Left ventricle myocardium inferior (tissue), 1 donor: ENCODE results near the gene APMAP. TPM values are rescaled to one million over a fixed set of nuclear protein-coding genes. Genes with fewer than 3 reads are reported as not detected.

Experiments used
- DNase-seq: peaks from one replicate; pipeline ENCODE4 v3.0.0-alpha.2; 2020
- H3K27ac ChIP-seq: fragments of 200-600 bp; replicated peaks from 2 replicates; pipeline ENCODE4 v1.8.0; 2021
- H3K27me3 ChIP-seq: fragments of 200-600 bp; 2 replicates; pipeline ENCODE4 v1.8.0; 2021; ENCODE audit warnings: low read depth
- H3K36me3 ChIP-seq: fragments of 200-600 bp; 2 replicates; pipeline ENCODE4 v1.8.0; 2021
- H3K4me1 ChIP-seq: fragments of 200-600 bp; 2 replicates; pipeline ENCODE4 v1.8.0; 2021
- H3K4me3 ChIP-seq: fragments of 200-600 bp; 2 replicates; pipeline ENCODE4 v1.8.0; 2021; ENCODE audit warnings: mild to moderate bottlenecking, moderate library complexity
- H3K9me3 ChIP-seq: fragments of 200-600 bp; replicated peaks from 2 replicates; pipeline ENCODE4 v1.8.0; 2021
- intact Hi-C: fragments of 100-400 bp; cut with micrococcal nuclease; formaldehyde crosslinking; loops from one replicate; pipeline ENCODE4 v1.11.0; 2022
- total RNA-seq: library from RNA; stranded (reverse); fragmentation: NEBNext Ultra II Directional; extraction: Animal tissue kit (Norgen Biotek cat#: 25700); gene quantifications from one replicate; pipeline ENCODE4 v1.2.1, GENCODE V29; 2021
- TF ChIP-seq, protein P1 (sequence below): fragments of 200-600 bp; IDR thresholded peaks from 2 replicates; pipeline ENCODE4 v1.8.0; 2021; ENCODE audit warnings: antibody characterized with exemption, mild to moderate bottlenecking, borderline replicate concordance
- donor health status: DM: no; HTN: yes; CAD: no; lungs with severe emphysema.

The APMAP gene
- total RNA-seq, 1 donor from 2014 or later = 23.8 TPM

DNA sequence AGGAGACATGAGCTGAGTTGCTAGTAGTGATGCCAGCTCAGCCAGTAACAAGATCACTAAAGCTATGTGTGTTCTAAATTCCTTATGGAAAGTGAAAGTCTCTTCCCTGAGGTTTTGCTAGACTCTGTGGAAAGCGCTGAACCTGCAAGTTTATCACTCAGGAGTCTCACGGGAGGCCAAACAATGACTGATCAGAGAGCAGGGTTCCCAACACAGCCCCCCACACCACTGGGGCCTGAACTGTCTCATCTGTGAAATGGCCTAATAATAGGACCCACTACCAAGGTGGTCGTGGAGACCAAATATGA, 45.5 kb upstream of the APMAP start:
- TF ChIP-seq, protein P1, sequence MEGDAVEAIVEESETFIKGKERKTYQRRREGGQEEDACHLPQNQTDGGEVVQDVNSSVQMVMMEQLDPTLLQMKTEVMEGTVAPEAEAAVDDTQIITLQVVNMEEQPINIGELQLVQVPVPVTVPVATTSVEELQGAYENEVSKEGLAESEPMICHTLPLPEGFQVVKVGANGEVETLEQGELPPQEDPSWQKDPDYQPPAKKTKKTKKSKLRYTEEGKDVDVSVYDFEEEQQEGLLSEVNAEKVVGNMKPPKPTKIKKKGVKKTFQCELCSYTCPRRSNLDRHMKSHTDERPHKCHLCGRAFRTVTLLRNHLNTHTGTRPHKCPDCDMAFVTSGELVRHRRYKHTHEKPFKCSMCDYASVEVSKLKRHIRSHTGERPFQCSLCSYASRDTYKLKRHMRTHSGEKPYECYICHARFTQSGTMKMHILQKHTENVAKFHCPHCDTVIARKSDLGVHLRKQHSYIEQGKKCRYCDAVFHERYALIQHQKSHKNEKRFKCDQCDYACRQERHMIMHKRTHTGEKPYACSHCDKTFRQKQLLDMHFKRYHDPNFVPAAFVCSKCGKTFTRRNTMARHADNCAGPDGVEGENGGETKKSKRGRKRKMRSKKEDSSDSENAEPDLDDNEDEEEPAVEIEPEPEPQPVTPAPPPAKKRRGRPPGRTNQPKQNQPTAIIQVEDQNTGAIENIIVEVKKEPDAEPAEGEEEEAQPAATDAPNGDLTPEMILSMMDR = no peak
- H3K9me3 ChIP-seq = no peaks in the 10 kb centered on the region
- intact Hi-C loops = no loop called here
- peak overlapping the region; percentile 98 for H3K27ac ChIP-seq
- no peak for DNase-seq
- no peak overlapping the region for H3K4me3 ChIP-seq
- H3K36me3 ChIP-seq = no peaks in the 10 kb centered on the region
- H3K27me3 ChIP-seq = no peaks in the 10 kb centered on the region
- peaks cover 100% of the 10 kb centered on the region for H3K4me1 ChIP-seq

DNA sequence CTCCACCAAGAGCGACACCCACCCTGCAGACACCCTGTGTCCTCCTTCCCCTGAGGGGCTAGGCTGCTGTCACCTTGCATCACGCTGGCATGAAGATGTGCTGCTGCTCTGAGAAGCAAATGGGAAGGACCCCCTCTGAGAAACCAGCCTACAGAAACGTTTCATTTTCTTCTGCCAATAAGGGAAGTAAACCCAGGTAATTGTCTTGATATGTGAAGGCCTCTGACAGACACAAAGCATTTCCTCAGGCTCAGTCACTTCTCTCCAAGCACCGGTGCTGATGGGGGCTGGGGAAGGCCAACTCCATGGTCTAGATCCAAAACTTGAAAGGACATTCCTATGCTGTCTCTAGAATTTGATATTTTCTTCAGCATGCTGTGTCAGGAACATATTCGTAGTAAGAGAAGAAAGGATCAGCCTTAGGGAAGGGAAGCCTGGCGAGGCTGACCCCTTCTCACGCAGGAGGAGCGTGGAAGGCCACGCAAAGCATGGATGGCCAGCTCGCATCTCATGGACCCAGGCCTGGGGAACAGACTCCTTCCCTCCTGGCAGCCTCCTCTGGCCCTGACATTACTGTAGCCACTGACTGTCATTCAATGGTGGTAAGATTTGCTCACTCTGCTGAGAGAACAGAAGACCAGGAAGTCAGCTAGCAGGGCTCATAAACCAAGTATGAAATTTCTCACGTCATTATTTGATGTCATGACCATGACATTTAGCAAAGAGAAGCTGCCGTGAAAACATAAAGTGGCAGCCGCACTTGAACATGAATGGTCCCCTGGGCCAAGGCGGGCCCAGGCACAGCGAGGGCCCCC, 44.9 kb upstream of the APMAP start:
- intact Hi-C loops = no loop called here
- no peaks in the 10 kb centered on the region for H3K27me3 ChIP-seq
- no peak for DNase-seq
- H3K4me1 ChIP-seq = peaks cover 100% of the 10 kb centered on the region
- no peaks in the 10 kb centered on the region for H3K9me3 ChIP-seq
- H3K36me3 ChIP-seq = no peaks in the 10 kb centered on the region
- no peak overlapping the region for H3K4me3 ChIP-seq
- TF ChIP-seq, protein P1 = no peak
- H3K27ac ChIP-seq = peak overlapping the region; percentile 98

DNA sequence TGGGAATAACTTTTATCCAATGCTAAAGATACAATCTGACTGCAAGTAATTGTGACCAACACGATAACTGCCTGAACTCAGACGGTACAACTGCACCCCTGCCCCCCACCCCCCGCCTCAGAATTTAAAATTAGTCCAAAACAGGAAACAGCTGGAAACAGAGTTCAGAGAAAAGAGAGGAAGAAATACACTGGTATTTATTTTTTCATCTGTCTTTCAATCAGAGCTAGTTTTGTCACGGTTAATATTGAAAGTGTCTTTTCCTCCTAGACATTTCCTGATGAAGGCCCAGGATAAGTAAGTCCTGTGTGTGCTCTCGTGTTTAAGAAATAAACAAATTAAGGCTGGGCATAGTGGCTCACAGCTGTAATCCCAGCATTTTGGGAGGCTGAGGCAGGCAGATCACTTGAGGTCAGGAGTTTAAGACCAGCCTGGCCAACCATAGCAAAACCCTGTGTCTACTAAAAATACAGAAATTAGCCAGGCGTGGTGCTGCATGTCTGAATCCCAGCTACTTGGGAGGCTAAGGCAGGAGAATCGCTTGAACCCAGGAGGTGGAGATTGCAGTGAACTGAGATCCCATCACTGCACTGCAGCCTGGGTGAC, 43.9 kb upstream of the APMAP start:
- no peak for DNase-seq
- Histone ChIP-seq H3K4me3 (peak overlapping the region; percentile 1), H3K27me3 (no peaks in the 10 kb centered on the region), H3K27ac (peak overlapping the region; percentile 98), H3K36me3 (no peaks in the 10 kb centered on the region), H3K9me3 (no peaks in the 10 kb centered on the region), H3K4me1 (peaks cover 100% of the 10 kb centered on the region)
- TF ChIP-seq, protein P1 = no peak
- intact Hi-C loops = no loop called here

DNA sequence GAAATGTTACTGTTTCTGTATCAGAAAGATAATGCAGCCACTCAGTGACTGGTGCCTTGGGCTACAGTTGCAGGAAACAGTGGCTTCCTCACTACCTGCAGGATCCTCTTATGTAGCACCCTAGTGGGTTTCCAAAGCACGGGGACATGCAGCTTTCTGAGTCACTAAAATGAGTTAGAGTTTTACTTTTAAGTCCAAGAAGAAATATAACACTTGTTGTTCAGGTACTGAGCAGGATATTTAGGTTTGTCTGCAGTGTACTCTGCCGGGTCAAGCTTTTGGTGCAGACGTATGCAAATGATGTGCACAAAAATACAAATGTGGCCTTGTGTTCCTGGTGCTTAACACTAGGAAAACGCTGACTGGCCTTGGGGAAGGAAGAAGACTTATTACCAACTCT, 43.4 kb upstream of the APMAP start:
- peaks cover 100% of the 10 kb centered on the region for H3K4me1 ChIP-seq
- H3K27me3 ChIP-seq = no peaks in the 10 kb centered on the region
- TF ChIP-seq, protein P1 = no peak
- H3K36me3 ChIP-seq = no peaks in the 10 kb centered on the region
- intact Hi-C loops = no loop called here
- no peak for DNase-seq
- peak overlapping the region; percentile 98 for H3K27ac ChIP-seq
- no peaks in the 10 kb centered on the region for H3K9me3 ChIP-seq
- H3K4me3 ChIP-seq = peak overlapping the region; percentile 1

DNA sequence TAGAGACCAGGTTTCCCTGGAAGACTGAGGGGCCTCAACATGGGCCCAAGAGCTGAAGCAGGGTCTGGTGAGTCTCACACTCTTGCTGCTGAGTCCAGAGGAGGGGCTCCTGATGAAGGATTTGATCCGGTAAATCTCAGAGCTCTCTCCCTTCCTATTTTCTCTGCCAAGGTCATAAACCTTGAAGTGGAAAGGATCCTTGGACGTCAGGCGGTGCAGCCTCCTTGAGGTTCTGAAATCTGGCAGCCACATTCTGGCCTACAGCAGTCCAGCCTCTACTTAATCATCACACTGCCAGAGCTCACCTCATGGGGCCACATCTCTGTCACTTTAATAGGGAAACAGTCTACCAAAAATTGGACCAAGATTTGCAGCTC, 41.4 kb upstream of the APMAP start:
- Histone ChIP-seq H3K27ac (peak overlapping the region; percentile 98), H3K4me1 (peaks cover 92% of the 10 kb centered on the region), H3K36me3 (peaks cover 18% of the 10 kb centered on the region), H3K9me3 (no peaks in the 10 kb centered on the region), H3K4me3 (no peak overlapping the region), H3K27me3 (no peaks in the 10 kb centered on the region)
- DNase-seq = no peak
- intact Hi-C loops = no loop called here
- TF ChIP-seq, protein P1 = no peak
